Endothelial cell of umbilical vein (primary cell): ENCODE measurements around the gene MEX3D. TPM values are rescaled to one million over a fixed set of nuclear protein-coding genes. Genes with fewer than 3 reads are reported as not detected.

Experiments
- BruUV-seq: library from RNA; stranded (reverse); fragments of 400-500 nt; replicated peaks from 2 replicates; lab custom pipeline; 2021; lab: Mats Ljungman, UMichigan
- CTCF ChIA-PET: fragments of 300-600, 350-600 bp; sonication (Branson Sonifier 250); formaldehyde crosslinking; loops from one replicate; lab custom pipeline; 2021; ENCODE audit warnings: antibody characterized with exemption, inconsistent platforms; lab: Charles Lee
- POLR2A ChIA-PET: fragments of 300-600, 350-600 bp; sonication (Branson Sonifier 250); formaldehyde crosslinking; loops from one replicate; lab custom pipeline; 2021; ENCODE audit warnings: antibody characterized with exemption, inconsistent platforms; lab: Charles Lee
- DNase-seq: peaks from one replicate; pipeline ENCODE4 v3.0.0-alpha.2; 2011; ENCODE audit warnings: low read depth, low spot score
- FAIRE-seq: peaks from 2 replicates; lab custom pipeline; 2011; peaks lifted over from hg19 to GRCh38; lab: Jason Lieb, UNC
- H2AFZ ChIP-seq: 2 replicates; pipeline ENCODE4 v1.6.0; 2012; ENCODE audit warnings: low read depth, low read length, control low read depth, inconsistent platforms
- H3K27ac ChIP-seq: 2 replicates; pipeline ENCODE4 v1.5.1; 2011; ENCODE audit warnings: low read depth, mild to moderate bottlenecking, control low read depth, low read length, moderate library complexity; ENCODE audit not compliant: insufficient read depth
- H3K27me3 ChIP-seq, 2 experiments: 2 replicates each; pipeline versions ENCODE4 v1.6.0 to v1.6.1; 2011; ENCODE audit warnings: low read length in 2 of 2, mixed read lengths in 1 of 2; ENCODE audit not compliant: control insufficient read depth in 2 of 2, insufficient read depth in 2 of 2
- H3K36me3 ChIP-seq, 2 experiments: 2 replicates in 1 of 2; 3 replicates in 1 of 2; pipeline ENCODE4 v1.5.1; 2011; ENCODE audit warnings: low read length in 2 of 2, mild to moderate bottlenecking in 1 of 2, moderate library complexity in 1 of 2; ENCODE audit not compliant: control insufficient read depth in 2 of 2, insufficient read depth in 2 of 2; ENCODE audit errors: extremely low read depth in 1 of 2
- H3K4me1 ChIP-seq: 3 replicates; pipeline ENCODE4 v1.5.1; 2011; ENCODE audit warnings: mild to moderate bottlenecking, low read length; ENCODE audit not compliant: control insufficient read depth, insufficient read depth; ENCODE audit errors: extremely low read depth
- H3K4me2 ChIP-seq: 2 replicates; pipeline ENCODE4 v1.6.1; 2011; ENCODE audit warnings: low read length, control low read depth, mixed read lengths; ENCODE audit not compliant: insufficient read depth
- H3K4me3 ChIP-seq, 3 experiments: fragments of 200-600 bp in 1 of 3; sonication (generic), shearing (Covaris generic) in 1 of 3; replicated peaks in 1 of 3; 2 replicates each; pipeline ENCODE4 v1.5.1; 2011 to 2016; ENCODE audit warnings: control low read depth in 3 of 3, low read length in 3 of 3, mild to moderate bottlenecking in 2 of 3, inconsistent platforms in 1 of 3, low read depth in 1 of 3, moderate library complexity in 1 of 3; ENCODE audit not compliant: insufficient read depth in 1 of 3
- H3K79me2 ChIP-seq: 2 replicates; pipeline ENCODE4 v1.6.0; 2012; ENCODE audit warnings: low read length, inconsistent platforms; ENCODE audit not compliant: control insufficient read depth, insufficient read depth
- H3K9ac ChIP-seq: replicated peaks from 2 replicates; pipeline ENCODE3; 2011; ENCODE audit warnings: low read length, control low read depth; ENCODE audit not compliant: insufficient read depth; ENCODE audit errors: extremely low read depth
- H3K9me1 ChIP-seq: replicated peaks from 3 replicates; pipeline ENCODE4 v1.6.0; 2011; ENCODE audit warnings: mild to moderate bottlenecking, low read length; ENCODE audit not compliant: control insufficient read depth, insufficient read depth; ENCODE audit errors: extremely low read depth
- H3K9me3 ChIP-seq: replicated peaks from 2 replicates; pipeline ENCODE4 v1.5.1; 2012; ENCODE audit warnings: low read length, inconsistent platforms; ENCODE audit not compliant: control insufficient read depth, insufficient read depth
- H4K20me1 ChIP-seq: replicated peaks from 2 replicates; pipeline ENCODE3; 2011; ENCODE audit warnings: mild to moderate bottlenecking, low read length; ENCODE audit not compliant: control insufficient read depth, insufficient read depth; ENCODE audit errors: extremely low read depth
- EZH2 ChIP-seq: IDR thresholded peaks from 2 replicates; pipeline ENCODE4 v1.6.1; 2012; ENCODE audit warnings: borderline replicate concordance, low read depth, mild to moderate bottlenecking, moderate library complexity, low read length, inconsistent platforms; ENCODE audit not compliant: severe bottlenecking
- FOS ChIP-seq: IDR thresholded peaks from 2 replicates; pipeline ENCODE4 v1.6.1; 2011; ENCODE audit warnings: mild to moderate bottlenecking, low read length, moderate library complexity, borderline replicate concordance; ENCODE audit not compliant: insufficient read depth
- GATA2 ChIP-seq: IDR thresholded peaks from 2 replicates; pipeline ENCODE4 v1.7.0; 2011; ENCODE audit warnings: low read depth, mild to moderate bottlenecking, moderate library complexity, mixed read lengths, low read length; ENCODE audit not compliant: insufficient read length, insufficient read depth
- JUN ChIP-seq: IDR thresholded peaks from 2 replicates; pipeline ENCODE4 v1.6.1; 2011; ENCODE audit warnings: borderline replicate concordance, low read depth; ENCODE audit not compliant: insufficient read length, insufficient read depth
- MYC ChIP-seq: IDR thresholded peaks from one replicate; pipeline ENCODE4 v1.6.1; 2011; ENCODE audit warnings: mild to moderate bottlenecking, low read depth, low read length
- POLR2A ChIP-seq: IDR thresholded peaks from 2 replicates; pipeline ENCODE4 v1.6.1; 2012; ENCODE audit warnings: low read depth, mild to moderate bottlenecking, control low read depth, low read length
- POLR2AphosphoS5 ChIP-seq: IDR thresholded peaks from 2 replicates; pipeline ENCODE4 v1.6.1; 2012; ENCODE audit warnings: low read depth, mild to moderate bottlenecking, control low read depth, low read length, moderate library complexity; ENCODE audit not compliant: insufficient read depth
- dilution Hi-C: fragments of 300-500 bp; cut with MboI; formaldehyde crosslinking; loops from one replicate; pipeline ENCODE4 v1.15.0; 2019; ENCODE audit warnings: low sequenced_read_pairs; ENCODE audit not compliant: extremely low pct_ligation_motif_present
- intact Hi-C: fragments of 100-400 bp; cut with micrococcal nuclease; formaldehyde crosslinking; loops from one replicate; pipeline ENCODE4 v1.10.0; 2022
- polyA plus RNA-seq, 4 experiments: library from polyadenylated mRNA; depleted of rRNA in 3 of 4; stranded (reverse) in 3 of 4; unstranded in 1 of 4; fragments of >200 nt; gene quantifications; 2 replicates each; pipeline versions ENCODE4 v1.2.1 to v1.2.3, GENCODE V29; 2011 to 2012; ENCODE audit warnings: missing spikeins in 1 of 4
- total RNA-seq: library from RNA; stranded (reverse); gene quantifications from 2 replicates; pipeline ENCODE4 v1.2.3, GENCODE V29; 2021
- TF ChIP-seq, protein P1 (sequence below), 2 donors: IDR thresholded peaks; 1 replicate in 1 of 2; 2 replicates in 1 of 2; pipeline ENCODE4 v1.5.1; 2011; ENCODE audit warnings: low read length in 2 of 2, mild to moderate bottlenecking in 2 of 2, moderate library complexity in 2 of 2, control low read depth in 1 of 2, inconsistent platforms in 1 of 2, low read depth in 1 of 2; ENCODE audit not compliant: insufficient read depth in 1 of 2; ENCODE audit errors: extremely low read depth in 1 of 2
- TF ChIP-seq, protein P2 (sequence below): IDR thresholded peaks from 2 replicates; pipeline ENCODE4 v1.6.1; 2011; ENCODE audit not compliant: insufficient read depth, insufficient read length

MEX3D gene
- total and polyA plus RNA-seq, 2 donors (not counting 3 experiments of a cell fraction or from before 2014, with no cell fraction given), result 30.0 to 96.7 TPM

DNA sequence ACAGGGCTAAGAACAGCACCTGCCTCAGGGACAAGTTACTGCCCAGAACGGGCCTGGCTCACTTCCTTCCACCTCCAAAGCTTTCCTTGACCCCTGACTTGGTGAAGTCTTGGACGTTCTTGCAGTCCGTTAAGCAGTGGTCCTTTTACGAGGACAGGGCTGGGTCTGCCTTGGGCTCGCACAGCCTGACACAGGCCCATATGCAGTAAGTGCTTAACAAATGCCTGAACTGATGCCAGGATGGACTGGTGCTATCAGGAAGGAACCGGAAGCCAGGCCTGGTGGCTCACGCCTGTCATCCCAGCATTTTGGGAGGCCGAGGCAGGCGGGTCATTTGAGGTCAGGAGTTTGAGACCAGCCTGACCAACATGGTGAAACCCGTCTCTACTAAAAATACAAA, 46.1 kb downstream of the MEX3D start:
- H3K4me1 ChIP-seq, result no peaks in the 10 kb centered on the region
- dilution Hi-C loops, result no loop called here
- H3K27ac ChIP-seq, result no peak overlapping the region
- TF ChIP-seq JUN, result no peak
- TF ChIP-seq, protein P1, sequence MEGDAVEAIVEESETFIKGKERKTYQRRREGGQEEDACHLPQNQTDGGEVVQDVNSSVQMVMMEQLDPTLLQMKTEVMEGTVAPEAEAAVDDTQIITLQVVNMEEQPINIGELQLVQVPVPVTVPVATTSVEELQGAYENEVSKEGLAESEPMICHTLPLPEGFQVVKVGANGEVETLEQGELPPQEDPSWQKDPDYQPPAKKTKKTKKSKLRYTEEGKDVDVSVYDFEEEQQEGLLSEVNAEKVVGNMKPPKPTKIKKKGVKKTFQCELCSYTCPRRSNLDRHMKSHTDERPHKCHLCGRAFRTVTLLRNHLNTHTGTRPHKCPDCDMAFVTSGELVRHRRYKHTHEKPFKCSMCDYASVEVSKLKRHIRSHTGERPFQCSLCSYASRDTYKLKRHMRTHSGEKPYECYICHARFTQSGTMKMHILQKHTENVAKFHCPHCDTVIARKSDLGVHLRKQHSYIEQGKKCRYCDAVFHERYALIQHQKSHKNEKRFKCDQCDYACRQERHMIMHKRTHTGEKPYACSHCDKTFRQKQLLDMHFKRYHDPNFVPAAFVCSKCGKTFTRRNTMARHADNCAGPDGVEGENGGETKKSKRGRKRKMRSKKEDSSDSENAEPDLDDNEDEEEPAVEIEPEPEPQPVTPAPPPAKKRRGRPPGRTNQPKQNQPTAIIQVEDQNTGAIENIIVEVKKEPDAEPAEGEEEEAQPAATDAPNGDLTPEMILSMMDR (IDR thresholded peaks at IDR 0.05; ENCODE audit: extremely low read depth in 1 of 2, insufficient read depth in 1 of 2, low read depth in 1 of 2, low read length in 2 of 2), result no peak
- no peak for TF ChIP-seq GATA2
- TF ChIP-seq FOS, result no peak
- TF ChIP-seq MYC, result no peak
- no peak for TF ChIP-seq POLR2A
- no peak for TF ChIP-seq POLR2AphosphoS5
- TF ChIP-seq, protein P2, sequence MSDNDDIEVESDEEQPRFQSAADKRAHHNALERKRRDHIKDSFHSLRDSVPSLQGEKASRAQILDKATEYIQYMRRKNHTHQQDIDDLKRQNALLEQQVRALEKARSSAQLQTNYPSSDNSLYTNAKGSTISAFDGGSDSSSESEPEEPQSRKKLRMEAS, result no peak
- TF ChIP-seq EZH2, result no peak
- H3K9ac ChIP-seq, result no peak overlapping the region
- H3K9me1 ChIP-seq, result no peaks in the 10 kb centered on the region
- no peak overlapping the region for H2AFZ ChIP-seq
- H3K79me2 ChIP-seq, result no peaks in the 10 kb centered on the region
- no peak overlapping the region for H3K4me3 ChIP-seq
- H4K20me1 ChIP-seq, result no peaks in the 10 kb centered on the region
- FAIRE-seq (no peak), DNase-seq (no peak)
- BruUV-seq, result no TSS peak
- H3K27me3 ChIP-seq, result peaks cover 9 to 12% of the 10 kb centered on the region in 2 experiments
- no peak overlapping the region for H3K4me2 ChIP-seq
- H3K36me3 ChIP-seq, result no peaks in the 10 kb centered on the region
- CTCF ChIA-PET, result interaction anchor here (0.8 to 1.4 kb wide), 2 partner anchors 19 to 24 kb away, joined by 3 to 4 read pairs; no protein-coding TSS in a partner anchor
- no peaks in the 10 kb centered on the region for H3K9me3 ChIP-seq
- intact Hi-C loops, result no loop called here
- POLR2A ChIA-PET, result no interaction called here
